D721Med (cell line): ENCODE data around the gene SEC23A.
"Not testable (repeated sequence)": the region's sequence is repeated elsewhere in the genome, so short reads cannot be mapped to it uniquely, and the experiment has no call there.

Experiments
- DNase-seq: peaks from one replicate; pipeline ENCODE4 v3.0.0; 2011; ENCODE audit warnings: low spot score; ENCODE audit not compliant: insufficient read length
- FAIRE-seq: peaks from 2 replicates; lab custom pipeline; 2011; peaks lifted over from hg19 to GRCh38; lab: Jason Lieb, UNC
- TF ChIP-seq, protein P1 (sequence below): IDR thresholded peaks from 2 replicates; pipeline ENCODE4 v1.5.1; 2012; ENCODE audit warnings: mild to moderate bottlenecking, control low read depth; ENCODE audit not compliant: insufficient read depth; ENCODE audit errors: missing control alignments

The SEC23A gene

DNA sequence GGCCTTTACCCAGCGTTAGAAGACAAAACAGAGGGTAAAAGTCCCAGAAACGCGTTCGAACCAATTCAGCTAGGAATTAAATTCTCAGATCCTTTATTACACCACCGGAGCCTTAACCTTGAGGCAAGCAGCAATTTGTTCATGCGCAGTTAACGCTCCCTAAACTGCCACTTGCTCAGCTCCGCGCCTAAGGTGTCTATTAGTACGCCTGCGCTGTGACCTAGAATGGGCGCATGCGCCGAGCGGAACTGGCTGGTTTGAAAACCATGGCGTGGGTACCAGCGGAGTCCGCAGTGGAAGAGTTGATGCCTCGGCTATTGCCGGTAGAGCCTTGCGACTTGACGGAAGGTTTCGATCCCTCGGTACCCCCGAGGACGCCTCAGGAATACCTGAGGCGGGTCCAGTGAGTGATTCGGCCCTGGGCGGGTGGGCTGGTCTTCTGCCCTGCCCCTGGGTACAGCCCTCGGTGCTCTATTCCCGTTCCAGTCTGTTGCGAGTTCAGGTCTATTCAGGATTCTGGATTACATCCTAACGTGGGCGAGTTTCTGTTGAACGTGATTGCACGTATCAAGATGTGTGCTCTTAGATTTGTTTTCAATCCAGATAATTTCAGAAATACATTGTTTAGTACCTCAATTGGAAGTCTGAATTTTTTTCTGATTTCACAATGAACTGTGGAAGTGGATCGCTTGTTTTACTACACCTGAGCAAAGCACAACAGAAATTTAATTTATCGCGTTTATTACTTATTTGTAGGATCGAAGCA lies 11.2 kb upstream of the SEC23A start, which contains the start of gene GEMIN2:
GEMIN2 (plus strand) TSS at position 251 of the 766 bp plus-strand sequence; CDS start at position 267, 16 bp downstream.
- TF ChIP-seq, protein P1, sequence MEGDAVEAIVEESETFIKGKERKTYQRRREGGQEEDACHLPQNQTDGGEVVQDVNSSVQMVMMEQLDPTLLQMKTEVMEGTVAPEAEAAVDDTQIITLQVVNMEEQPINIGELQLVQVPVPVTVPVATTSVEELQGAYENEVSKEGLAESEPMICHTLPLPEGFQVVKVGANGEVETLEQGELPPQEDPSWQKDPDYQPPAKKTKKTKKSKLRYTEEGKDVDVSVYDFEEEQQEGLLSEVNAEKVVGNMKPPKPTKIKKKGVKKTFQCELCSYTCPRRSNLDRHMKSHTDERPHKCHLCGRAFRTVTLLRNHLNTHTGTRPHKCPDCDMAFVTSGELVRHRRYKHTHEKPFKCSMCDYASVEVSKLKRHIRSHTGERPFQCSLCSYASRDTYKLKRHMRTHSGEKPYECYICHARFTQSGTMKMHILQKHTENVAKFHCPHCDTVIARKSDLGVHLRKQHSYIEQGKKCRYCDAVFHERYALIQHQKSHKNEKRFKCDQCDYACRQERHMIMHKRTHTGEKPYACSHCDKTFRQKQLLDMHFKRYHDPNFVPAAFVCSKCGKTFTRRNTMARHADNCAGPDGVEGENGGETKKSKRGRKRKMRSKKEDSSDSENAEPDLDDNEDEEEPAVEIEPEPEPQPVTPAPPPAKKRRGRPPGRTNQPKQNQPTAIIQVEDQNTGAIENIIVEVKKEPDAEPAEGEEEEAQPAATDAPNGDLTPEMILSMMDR: no peak
- FAIRE-seq: peak; percentile 79
- peak; percentile 75 for DNase-seq

DNA sequence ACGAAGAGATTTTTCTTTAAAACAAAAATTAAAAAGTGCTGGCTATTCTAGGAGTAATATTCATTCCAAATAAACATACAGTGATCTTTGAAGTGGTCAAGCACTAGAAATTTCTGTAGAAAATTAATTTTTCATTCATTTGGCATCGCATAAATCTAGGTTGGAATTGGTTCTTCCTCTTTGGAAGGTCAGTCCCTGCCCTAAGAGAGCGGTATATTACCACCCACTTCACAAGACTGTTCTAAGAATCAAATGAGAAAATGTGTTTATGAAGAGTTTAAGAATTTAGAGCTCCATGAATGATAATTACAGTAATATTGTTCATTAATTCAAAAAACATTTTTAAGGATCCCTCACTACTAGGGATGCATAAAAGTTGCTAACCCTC lies 10.6 kb upstream of the SEC23A start:
- FAIRE-seq: no peak

DNA sequence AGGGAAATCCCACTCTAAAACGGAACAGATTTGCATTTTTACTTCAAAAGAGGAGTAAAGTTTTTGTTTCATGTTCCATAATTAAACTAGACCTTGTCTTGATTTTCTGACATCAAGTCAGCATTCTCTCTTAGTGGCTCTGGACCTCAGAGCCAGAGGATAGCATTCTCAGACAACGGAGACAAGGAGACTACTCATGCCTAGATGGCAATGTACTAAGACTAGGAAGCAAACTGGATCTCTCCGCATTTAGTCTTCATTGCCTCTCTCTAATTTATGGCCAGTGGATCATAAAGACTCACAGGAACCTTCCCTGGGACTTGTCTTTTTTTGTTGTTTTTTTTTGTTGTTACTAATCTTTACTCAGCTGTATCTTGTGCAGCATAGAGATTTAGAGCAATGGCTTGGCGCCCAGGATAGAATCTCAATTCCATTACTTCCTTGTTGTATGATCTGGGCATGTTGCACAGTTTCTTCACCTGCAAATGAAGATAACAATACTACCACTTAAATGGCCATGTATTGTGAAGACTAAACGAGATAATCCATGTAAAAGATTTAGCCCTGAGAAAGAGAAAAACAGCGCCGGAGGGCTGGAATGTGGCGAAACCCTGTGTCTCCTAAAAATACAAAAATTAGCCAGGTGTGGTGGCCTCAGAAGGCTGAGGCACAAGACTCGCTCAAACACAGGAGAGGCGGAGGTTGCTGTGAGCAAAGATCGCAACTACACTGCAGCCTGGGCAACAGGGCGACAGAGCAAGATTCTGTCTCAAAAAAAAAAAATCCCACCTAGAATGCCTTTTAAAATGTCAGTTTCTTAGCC lies 7.1 kb upstream of the SEC23A start:
- no peak for DNase-seq

More for the DNA sequence above, 10.6 kb upstream of the SEC23A start:
- DNase-seq: no peak
- TF ChIP-seq, protein P1: no peak

GRCh38 chr14:39108791-39109190 lies 5.8 kb upstream of the SEC23A start:
- TF ChIP-seq, protein P1: no peak
- no peak for DNase-seq
- no peak for FAIRE-seq

More for the DNA sequence above, 7.1 kb upstream of the SEC23A start:
- FAIRE-seq: no peak
- TF ChIP-seq, protein P1: no peak

GRCh38 chr14:39107591-39107996 lies 4.6 kb upstream of the SEC23A start:
- TF ChIP-seq, protein P1: peak; percentile 51
- no peak for FAIRE-seq
- DNase-seq: peak; percentile 52

- not testable (repeated sequence) for DNase-seq, FAIRE-seq
Measured at GRCh38 chr14:39104078-39104801, 1.2 kb upstream of the SEC23A start.

DNA sequence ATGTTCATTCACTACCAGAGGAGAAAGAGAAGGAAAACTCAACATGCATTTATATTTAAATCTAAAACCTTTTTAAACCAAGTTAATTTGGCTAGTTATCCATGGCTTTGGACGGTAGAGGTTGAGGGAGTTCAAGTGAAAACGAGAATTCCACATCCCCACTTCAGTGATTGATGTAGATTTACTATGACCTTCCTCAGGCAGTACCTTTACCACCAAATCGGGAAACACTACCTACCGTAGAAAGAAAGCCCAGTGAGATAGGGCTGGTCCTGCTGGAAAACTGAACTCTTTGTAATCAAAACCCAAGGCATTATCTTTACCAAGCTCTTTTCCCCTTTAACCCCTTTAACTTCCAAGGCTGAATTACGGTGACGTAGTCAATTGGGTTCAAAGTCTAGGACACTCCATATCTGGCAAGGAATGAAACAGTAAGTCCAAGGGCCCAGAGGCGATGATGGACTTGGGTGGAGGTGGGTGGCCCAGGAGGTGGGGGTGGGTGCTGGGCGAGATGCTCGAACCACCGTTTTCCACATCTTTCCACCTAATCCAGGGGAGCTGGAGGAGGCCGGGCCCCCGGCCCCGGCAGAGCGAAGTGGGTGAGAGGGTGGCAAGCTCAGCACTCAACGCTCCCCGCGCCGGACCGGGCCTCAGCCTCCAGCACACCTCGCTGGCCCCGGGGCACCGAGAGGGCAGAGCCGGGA lies 618 bp downstream of the SEC23A start:
- FAIRE-seq (no peak), DNase-seq (no peak)
- TF ChIP-seq, protein P1: no peak
